Activated CD8-positive, alpha-beta T cell treated with anti-CD3 and anti-CD28 coated beads for 36 hours (primary cell): ENCODE results near the gene TTC19. TPM values are rescaled to one million over a fixed set of nuclear protein-coding genes. Genes with fewer than 3 reads are reported as not detected.
"Not testable (repeated sequence)": the region's sequence is repeated elsewhere in the genome, so short reads cannot be mapped to it uniquely, and the experiment has no call there.

Experiments used
- ATAC-seq: fragments of 200-7000 bp; cut with Tn5 transposase; one replicate; pipeline ENCODE4 v1.10.0; 2021; ENCODE audit warnings: mild to moderate bottlenecking, moderate library complexity
- CTCF ChIA-PET: fragments of 350-600 bp; sonication (Branson Sonifier 250); formaldehyde crosslinking; loops from one replicate; lab custom pipeline; 2021; ENCODE audit warnings: antibody characterized with exemption; lab: Charles Lee
- POLR2A ChIA-PET: fragments of 350-600 bp; sonication (Branson Sonifier 250); formaldehyde crosslinking; loops from one replicate; lab custom pipeline; 2021; ENCODE audit warnings: antibody characterized with exemption; lab: Charles Lee
- DNase-seq: peaks from one replicate; pipeline ENCODE4 v3.0.0-alpha.2; 2020
- H3K27ac Mint-ChIP-seq: one replicate; pipeline ENCODE4 v1.8.0; 2021; ENCODE audit warnings: mild to moderate bottlenecking, mixed read lengths
- H3K27me3 Mint-ChIP-seq: one replicate; pipeline ENCODE4 v1.8.0; 2021; ENCODE audit warnings: mixed read lengths
- H3K36me3 Mint-ChIP-seq: one replicate; pipeline ENCODE4 v1.8.0; 2021; ENCODE audit warnings: low read depth, mixed read lengths
- H3K4me1 Mint-ChIP-seq: one replicate; pipeline ENCODE4 v1.8.0; 2021; ENCODE audit warnings: low read depth, mixed read lengths
- H3K4me3 Mint-ChIP-seq: one replicate; pipeline ENCODE4 v1.8.0; 2021; ENCODE audit warnings: mild to moderate bottlenecking, moderate library complexity, mixed read lengths
- H3K9me3 Mint-ChIP-seq: one replicate; pipeline ENCODE4 v1.8.0; 2021; ENCODE audit warnings: mixed read lengths
- intact Hi-C: fragments of 100-400 bp; cut with micrococcal nuclease; formaldehyde crosslinking; loops from one replicate; pipeline ENCODE4 v1.10.0; 2022
- total RNA-seq, 2 experiments: library from RNA; stranded (reverse); gene quantifications; one replicate each; pipeline ENCODE4 v1.2.3, GENCODE V29; 2021
- TF ChIP-seq, protein P1 (sequence below): fragments of 200-600 bp; IDR thresholded peaks from one replicate; pipeline ENCODE4 v1.8.0; 2022; ENCODE audit warnings: antibody characterized with exemption, mild to moderate bottlenecking

Gene TTC19
- total RNA-seq, 2 experiments from 2014 or later = 24.7 to 26.0 TPM

DNA sequence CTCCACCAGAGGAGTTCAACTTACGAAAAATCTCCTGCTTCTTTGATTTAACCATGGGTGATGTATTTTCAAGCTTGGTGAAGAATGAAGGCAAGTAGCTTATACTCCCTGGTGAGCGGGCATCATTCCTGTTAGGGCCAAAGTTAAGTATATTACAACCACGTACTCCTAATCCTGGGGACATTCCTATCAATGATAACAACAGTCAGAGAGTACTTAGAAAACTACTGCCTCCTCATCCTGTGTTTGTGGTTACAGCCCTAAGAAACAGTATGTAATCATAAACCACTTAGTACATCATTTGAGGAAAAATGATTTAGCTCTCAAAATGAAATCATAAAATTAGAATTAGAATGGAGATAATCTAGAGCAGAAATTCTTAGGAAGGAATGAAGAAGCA, 47.3 kb downstream of the TTC19 start:
- DNase-seq = no peak
- no peaks in the 10 kb centered on the region for H3K9me3 Mint-ChIP-seq
- TF ChIP-seq, protein P1, sequence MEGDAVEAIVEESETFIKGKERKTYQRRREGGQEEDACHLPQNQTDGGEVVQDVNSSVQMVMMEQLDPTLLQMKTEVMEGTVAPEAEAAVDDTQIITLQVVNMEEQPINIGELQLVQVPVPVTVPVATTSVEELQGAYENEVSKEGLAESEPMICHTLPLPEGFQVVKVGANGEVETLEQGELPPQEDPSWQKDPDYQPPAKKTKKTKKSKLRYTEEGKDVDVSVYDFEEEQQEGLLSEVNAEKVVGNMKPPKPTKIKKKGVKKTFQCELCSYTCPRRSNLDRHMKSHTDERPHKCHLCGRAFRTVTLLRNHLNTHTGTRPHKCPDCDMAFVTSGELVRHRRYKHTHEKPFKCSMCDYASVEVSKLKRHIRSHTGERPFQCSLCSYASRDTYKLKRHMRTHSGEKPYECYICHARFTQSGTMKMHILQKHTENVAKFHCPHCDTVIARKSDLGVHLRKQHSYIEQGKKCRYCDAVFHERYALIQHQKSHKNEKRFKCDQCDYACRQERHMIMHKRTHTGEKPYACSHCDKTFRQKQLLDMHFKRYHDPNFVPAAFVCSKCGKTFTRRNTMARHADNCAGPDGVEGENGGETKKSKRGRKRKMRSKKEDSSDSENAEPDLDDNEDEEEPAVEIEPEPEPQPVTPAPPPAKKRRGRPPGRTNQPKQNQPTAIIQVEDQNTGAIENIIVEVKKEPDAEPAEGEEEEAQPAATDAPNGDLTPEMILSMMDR = no peak
- CTCF ChIA-PET = interaction anchor here (1.3 kb wide), 1 partner anchor 14 kb away, joined by 3 read pairs; no protein-coding TSS in a partner anchor
- peak overlapping the region; percentile 73 for H3K27ac Mint-ChIP-seq
- intact Hi-C loops = no loop called here
- peaks cover 14% of the 10 kb centered on the region for H3K4me1 Mint-ChIP-seq
- no peaks in the 10 kb centered on the region for H3K27me3 Mint-ChIP-seq
- H3K4me3 Mint-ChIP-seq = no peak overlapping the region
- no peak for ATAC-seq
- H3K36me3 Mint-ChIP-seq = peaks cover 51% of the 10 kb centered on the region
- POLR2A ChIA-PET = no interaction called here

DNA sequence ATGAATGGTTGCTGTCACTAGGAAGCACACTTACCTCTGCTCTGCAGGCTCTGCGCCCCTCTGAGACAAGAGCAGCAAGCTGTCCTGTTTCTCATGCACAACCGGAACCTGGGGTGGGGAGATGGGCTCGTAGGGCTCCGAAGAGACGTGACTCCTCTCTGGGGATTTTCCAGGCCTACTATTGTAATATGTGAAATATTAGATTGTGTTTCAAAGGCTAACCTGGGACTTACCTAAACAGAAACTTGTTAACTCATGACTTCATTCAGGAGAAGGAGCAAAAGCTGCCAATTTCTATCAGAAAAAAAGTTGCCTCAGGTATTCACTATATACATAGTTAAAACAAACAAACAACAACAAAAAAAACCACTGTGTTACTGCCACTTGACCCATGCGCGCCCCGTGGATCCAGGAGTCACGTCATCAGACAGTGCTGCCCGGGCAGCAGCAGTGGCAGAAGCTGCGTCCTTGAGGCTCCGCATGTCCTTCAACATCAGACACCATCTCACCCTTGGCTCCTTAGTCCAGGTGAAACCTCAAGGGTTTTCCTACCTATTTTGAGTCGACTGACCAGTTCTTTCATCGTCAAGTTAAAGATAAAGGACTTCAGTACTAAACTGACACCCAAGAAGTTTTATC, 49.3 kb downstream of the TTC19 start:
- ATAC-seq (no peak), DNase-seq (no peak)
- H3K36me3 Mint-ChIP-seq = peaks cover 50% of the 10 kb centered on the region
- ChIA-PET CTCF (interaction anchor here (0.6 kb wide), 1 partner anchor 64 kb away, joined by 3 read pairs; no protein-coding TSS in a partner anchor), POLR2A (interaction anchor here (0.6 kb wide), 1 partner anchor 229 kb away, joined by 3 read pairs; no protein-coding TSS in a partner anchor)
- H3K9me3 Mint-ChIP-seq = no peaks in the 10 kb centered on the region
- TF ChIP-seq, protein P1 = no peak
- intact Hi-C loops = no loop called here
- no peak overlapping the region for H3K4me3 Mint-ChIP-seq
- H3K27me3 Mint-ChIP-seq = no peaks in the 10 kb centered on the region
- no peak overlapping the region for H3K27ac Mint-ChIP-seq
- peaks cover 14% of the 10 kb centered on the region for H3K4me1 Mint-ChIP-seq

DNA sequence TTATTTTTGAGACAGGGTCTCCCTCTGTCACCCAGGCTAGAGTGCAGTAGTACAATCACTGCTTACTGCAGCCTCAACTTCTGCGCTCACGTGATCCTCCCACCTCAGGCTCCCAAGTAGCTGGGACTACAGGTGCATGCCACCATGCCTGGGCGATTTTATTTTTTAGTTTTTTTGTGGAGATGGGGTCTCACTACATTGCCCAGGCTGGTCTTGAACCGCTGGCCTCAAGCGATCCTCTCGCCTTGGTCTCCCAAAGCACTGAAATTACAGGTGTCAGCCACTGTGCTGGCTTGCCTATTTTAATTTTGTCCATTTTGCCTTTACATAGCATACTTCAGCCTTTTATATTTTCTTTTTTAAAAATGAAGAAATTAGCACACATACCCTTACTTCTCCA, 51.2 kb downstream of the TTC19 start:
- DNase-seq (no peak), ATAC-seq (no peak)
- CTCF ChIA-PET = no interaction called here
- Mint-ChIP-seq H3K4me3 (no peak overlapping the region), H3K4me1 (peaks cover 15% of the 10 kb centered on the region), H3K9me3 (no peaks in the 10 kb centered on the region), H3K27me3 (no peaks in the 10 kb centered on the region), H3K36me3 (peaks cover 60% of the 10 kb centered on the region), H3K27ac (peak overlapping the region; percentile 55)
- intact Hi-C loops = no loop called here
- POLR2A ChIA-PET = no interaction called here
- TF ChIP-seq, protein P1 = no peak

DNA sequence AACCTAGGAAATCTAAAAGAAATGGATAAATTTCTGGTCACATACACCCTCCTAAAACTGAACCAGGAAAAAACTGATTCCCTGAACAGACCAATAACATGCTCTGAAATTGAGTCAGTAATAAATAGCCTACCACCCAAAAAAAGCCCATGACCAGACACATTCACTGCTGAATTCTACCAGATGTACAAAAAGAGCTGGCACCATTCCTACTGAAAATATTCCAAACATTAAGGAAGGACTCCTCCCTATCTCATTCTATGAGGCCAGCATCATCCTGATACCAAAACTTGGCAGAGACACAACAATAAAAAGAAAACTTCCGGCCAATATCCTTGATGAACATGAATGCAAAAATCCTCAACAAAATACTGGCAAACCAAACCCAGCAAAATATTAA, 52.9 kb downstream of the TTC19 start:
- ChIA-PET POLR2A (no interaction called here), CTCF (interaction anchor here (1.5 kb wide), 1 partner anchor 17 kb away, joined by 5 read pairs; no protein-coding TSS in a partner anchor)
- Mint-ChIP-seq H3K27ac (no peak overlapping the region), H3K9me3 (no peaks in the 10 kb centered on the region), H3K4me1 (peaks cover 10% of the 10 kb centered on the region), H3K4me3 (no peak overlapping the region), H3K36me3 (peaks cover 58% of the 10 kb centered on the region), H3K27me3 (no peaks in the 10 kb centered on the region)
- ATAC-seq = no peak
- DNase-seq = no peak
- intact Hi-C loops = no loop called here
- TF ChIP-seq, protein P1 = no peak

DNA sequence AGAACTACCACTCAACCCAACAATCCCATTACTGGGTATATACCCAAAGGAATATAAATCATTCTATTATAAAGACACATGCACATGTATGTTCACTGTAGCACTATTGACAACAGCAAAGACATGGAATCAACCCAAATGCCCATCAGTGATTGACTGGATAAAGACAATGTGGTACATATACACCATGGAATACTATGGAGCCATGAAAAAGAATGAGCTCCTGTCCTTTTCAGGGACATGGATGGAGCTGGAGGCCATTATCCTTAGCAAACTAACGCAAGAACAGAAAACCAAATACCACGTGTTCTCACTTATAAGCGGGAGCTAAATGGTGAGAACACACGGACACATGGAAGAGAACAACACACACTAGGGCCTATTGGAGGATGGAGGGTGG, 55.5 kb downstream of the TTC19 start:
- POLR2A ChIA-PET, H3K27me3 Mint-ChIP-seq, DNase-seq, H3K9me3 Mint-ChIP-seq, CTCF ChIA-PET, H3K27ac Mint-ChIP-seq, H3K4me3 Mint-ChIP-seq, ATAC-seq, intact Hi-C loops: not testable (repeated sequence)
- H3K4me1 Mint-ChIP-seq = peaks cover 10% of the 10 kb centered on the region
- H3K36me3 Mint-ChIP-seq = peaks cover 58% of the 10 kb centered on the region
